Epithelial cell of proximal tubule (primary cell): Measurements from ENCODE around the gene TRERF1. TPM values are rescaled to one million over a fixed set of nuclear protein-coding genes. Genes with fewer than 3 reads are reported as not detected.

Source experiments
- DNase-seq: peaks from one replicate; pipeline ENCODE4 v3.0.0-alpha.2; 2011; ENCODE audit warnings: low read depth
- H3K4me3 ChIP-seq: 2 replicates; pipeline ENCODE4 v1.5.1; 2011; ENCODE audit warnings: low read depth, mild to moderate bottlenecking, low read length
- CTCF ChIP-seq: conservative IDR thresholded peaks from 2 replicates; pipeline ENCODE4 v1.5.1; 2012; ENCODE audit warnings: low read depth, mild to moderate bottlenecking, low read length
- total RNA-seq: library from RNA; depleted of rRNA; stranded (reverse); fragments of >200 nt; gene quantifications from 2 replicates; pipeline ENCODE4 v1.2.3, GENCODE V29; 2015

TRERF1 gene
- total RNA-seq, 1 donor from 2014 or later, result 2.2 TPM

GRCh38 chr6:42269974-42270510 is 181.7 kb downstream of the TRERF1 start:
- TF ChIP-seq CTCF, result no peak
- H3K4me3 ChIP-seq, result no peak overlapping the region
- DNase-seq, result no peak

- no peak for TF ChIP-seq CTCF
- no peak overlapping the region for H3K4me3 ChIP-seq
- DNase-seq, result no peak
Measured at GRCh38 chr6:42269553-42269952, 182.2 kb downstream of the TRERF1 start.

GRCh38 chr6:42268835-42269204 is 182.9 kb downstream of the TRERF1 start:
- no peak for DNase-seq
- H3K4me3 ChIP-seq, result no peak overlapping the region
- no peak for TF ChIP-seq CTCF

GRCh38 chr6:42268016-42268834 is 183.5 kb downstream of the TRERF1 start:
- no peak for DNase-seq

GRCh38 chr6:42266538-42266937 is 185.2 kb downstream of the TRERF1 start:
- no peak overlapping the region for H3K4me3 ChIP-seq
- DNase-seq, result no peak
- TF ChIP-seq CTCF, result no peak

More at GRCh38 chr6:42268016-42268834, 183.5 kb downstream of the TRERF1 start:
- TF ChIP-seq CTCF, result no peak
- H3K4me3 ChIP-seq, result no peak overlapping the region

- TF ChIP-seq CTCF, result no peak
- no peak for DNase-seq
- H3K4me3 ChIP-seq, result no peak overlapping the region
Measured at GRCh38 chr6:42264852-42265390, 186.8 kb downstream of the TRERF1 start.
